Measurements from ENCODE around the gene HHIP.

- TF ChIP-seq HDGF (IDR thresholded peaks at IDR 0.05; ENCODE audit: borderline replicate concordance) (no peak), SP1 (IDR thresholded peaks at IDR 0.05) (no peak), ELF4 (IDR thresholded peaks at IDR 0.05) (no peak), LEF1 (IDR thresholded peaks at IDR 0.05; ENCODE audit: borderline replicate concordance) (no peak), NFRKB (IDR thresholded peaks at IDR 0.05) (no peak), FOXA1 (IDR thresholded peaks at IDR 0.05) (no peak), BHLHE40 (IDR thresholded peaks at IDR 0.05; ENCODE audit: borderline replicate concordance) (no peak), TARDBP (IDR thresholded peaks at IDR 0.05) (no peak), SUZ12 (IDR thresholded peaks at IDR 0.05) (no peak)
These were observed 108.8 kb downstream of the HHIP start for GRCh38 chr4:144754562-144755410.
